ENCODE data around the gene HELZ.
"Not testable (repeated sequence)": the region's sequence is repeated elsewhere in the genome, so short reads cannot be mapped to it uniquely, and the experiment has no call there.

The HELZ gene

DNA sequence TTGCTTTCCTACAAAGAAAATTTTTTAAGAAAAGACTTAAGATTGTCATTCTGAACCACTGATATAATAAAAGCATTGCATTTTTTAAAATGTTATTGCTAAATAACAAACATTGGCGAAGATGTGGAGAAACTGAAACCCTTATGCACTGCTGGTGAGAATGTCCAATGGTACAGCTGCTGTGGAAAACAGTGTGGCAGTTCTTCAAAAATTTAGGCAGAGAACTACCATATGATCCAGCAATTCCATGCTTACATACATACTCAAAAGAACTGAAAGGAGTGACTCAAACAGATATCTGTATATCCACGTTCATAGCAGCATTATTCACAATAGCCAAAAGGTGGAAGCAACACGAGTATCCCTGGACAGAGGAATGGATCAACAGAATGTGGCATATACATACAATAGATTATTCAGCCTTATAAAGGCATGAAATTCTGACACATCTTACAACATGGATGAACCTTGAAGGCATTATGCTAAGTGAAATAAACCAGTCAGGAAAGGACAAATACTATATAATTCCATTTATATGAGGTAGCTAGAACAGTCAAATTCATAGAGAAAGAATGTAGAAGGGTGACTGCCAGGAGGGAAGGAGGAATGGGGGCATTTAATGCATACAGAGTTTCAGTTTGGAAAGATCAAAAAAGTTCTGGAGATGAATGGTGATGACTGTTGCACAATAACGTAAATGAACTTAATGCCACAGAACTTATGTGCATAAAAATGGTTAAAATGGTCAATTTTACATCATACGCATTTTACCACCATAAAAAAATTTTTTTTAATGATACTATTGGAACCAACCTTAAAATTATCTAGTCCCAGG lies 108.6 kb downstream of the HELZ start:
- FAIRE-seq (no peak), DNase-seq (ENCODE audit: insufficient read length) (no peak)
- TF ChIP-seq TAF1 (IDR thresholded peaks at IDR 0.05; ENCODE audit: borderline replicate concordance, low read depth, low read length) (no peak), POLR2AphosphoS5 (IDR thresholded peaks at IDR 0.05; ENCODE audit: low read depth, low read length) (no peak), POLR2A (IDR thresholded peaks at IDR 0.05; ENCODE audit: low read depth, low read length) (no peak)

GRCh38 chr17:67133161-67133560 lies 111.8 kb downstream of the HELZ start:
- TF ChIP-seq TAF1 (IDR thresholded peaks at IDR 0.05; ENCODE audit: borderline replicate concordance, low read depth, low read length) (no peak), POLR2AphosphoS5 (IDR thresholded peaks at IDR 0.05; ENCODE audit: low read depth, low read length) (no peak), POLR2A (IDR thresholded peaks at IDR 0.05; ENCODE audit: low read depth, low read length) (no peak)
- DNase-seq (ENCODE audit: insufficient read length): no peak
- FAIRE-seq: no peak

- FAIRE-seq (no peak), DNase-seq (ENCODE audit: insufficient read length) (no peak)
- no peak for TF ChIP-seq TAF1 (IDR thresholded peaks at IDR 0.05; ENCODE audit: borderline replicate concordance, low read depth, low read length)
- TF ChIP-seq POLR2A (IDR thresholded peaks at IDR 0.05; ENCODE audit: low read depth, low read length): no peak
- TF ChIP-seq POLR2AphosphoS5 (IDR thresholded peaks at IDR 0.05; ENCODE audit: low read depth, low read length): no peak
These were observed 112.6 kb downstream of the HELZ start for GRCh38 chr17:67132366-67132765.

GRCh38 chr17:67130768-67131167 lies 114.2 kb downstream of the HELZ start:
- TF ChIP-seq TAF1 (IDR thresholded peaks at IDR 0.05; ENCODE audit: borderline replicate concordance, low read depth, low read length) (no peak), POLR2A (IDR thresholded peaks at IDR 0.05; ENCODE audit: low read depth, low read length) (no peak), POLR2AphosphoS5 (IDR thresholded peaks at IDR 0.05; ENCODE audit: low read depth, low read length) (no peak)
- DNase-seq (ENCODE audit: insufficient read length): no peak
- FAIRE-seq: no peak

- no peak for DNase-seq (ENCODE audit: insufficient read length)
- no peak for TF ChIP-seq POLR2AphosphoS5 (IDR thresholded peaks at IDR 0.05; ENCODE audit: low read depth, low read length)
- no peak for TF ChIP-seq POLR2A (IDR thresholded peaks at IDR 0.05; ENCODE audit: low read depth, low read length)
- TF ChIP-seq TAF1 (IDR thresholded peaks at IDR 0.05; ENCODE audit: borderline replicate concordance, low read depth, low read length): no peak
- FAIRE-seq: no peak
These were observed 115.7 kb downstream of the HELZ start for GRCh38 chr17:67129283-67129682.

- TF ChIP-seq POLR2A (IDR thresholded peaks at IDR 0.05; ENCODE audit: low read depth, low read length) (no peak), TAF1 (IDR thresholded peaks at IDR 0.05; ENCODE audit: borderline replicate concordance, low read depth, low read length) (no peak), POLR2AphosphoS5 (IDR thresholded peaks at IDR 0.05; ENCODE audit: low read depth, low read length) (no peak)
- FAIRE-seq: no peak
- DNase-seq (ENCODE audit: insufficient read length): no peak
These were observed 116.3 kb downstream of the HELZ start for GRCh38 chr17:67128700-67129099.

DNA sequence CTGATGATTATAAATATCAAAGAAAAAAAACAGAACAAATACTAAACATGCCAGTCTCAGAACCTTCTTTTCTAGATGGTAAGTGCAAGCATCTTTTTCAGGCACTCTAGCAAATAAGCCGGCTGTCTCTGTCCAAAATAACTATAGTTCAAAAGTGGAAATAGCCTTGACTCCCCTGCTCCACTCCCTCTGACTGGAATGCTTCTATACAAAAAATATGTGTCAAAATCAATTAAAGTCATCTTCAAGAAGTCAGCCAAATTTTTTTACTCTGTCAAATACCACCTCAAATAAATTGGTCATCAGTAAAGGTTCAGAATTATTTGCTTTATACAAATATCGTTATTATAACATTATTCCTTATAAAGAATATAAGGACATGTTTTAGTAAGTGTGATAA lies 117.1 kb downstream of the HELZ start:
- FAIRE-seq: no peak
- TF ChIP-seq POLR2A (IDR thresholded peaks at IDR 0.05; ENCODE audit: low read depth, low read length) (no peak), TAF1 (IDR thresholded peaks at IDR 0.05; ENCODE audit: borderline replicate concordance, low read depth, low read length) (no peak), POLR2AphosphoS5 (IDR thresholded peaks at IDR 0.05; ENCODE audit: low read depth, low read length) (no peak)
- DNase-seq (ENCODE audit: insufficient read length): no peak

DNA sequence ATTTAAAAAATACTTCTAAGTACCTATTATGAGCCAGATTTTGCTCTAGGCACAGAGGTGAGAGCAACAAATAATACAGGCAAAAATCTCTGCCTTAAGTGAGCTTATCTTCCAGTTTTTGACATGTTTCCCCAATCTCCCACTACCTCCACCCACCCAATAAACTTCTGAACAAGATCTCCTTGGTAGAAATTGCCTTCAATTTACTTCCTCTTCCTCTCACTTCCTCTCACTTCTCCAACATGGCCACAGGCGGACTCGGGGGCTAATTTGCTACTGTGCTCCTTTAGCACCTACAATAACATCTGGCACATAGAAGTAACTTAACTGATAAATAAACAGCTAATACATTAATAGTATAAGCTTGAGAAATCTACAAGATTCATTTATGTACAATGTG lies 118.0 kb downstream of the HELZ start:
- no peak for TF ChIP-seq TAF1 (IDR thresholded peaks at IDR 0.05; ENCODE audit: borderline replicate concordance, low read depth, low read length)
- TF ChIP-seq POLR2AphosphoS5 (IDR thresholded peaks at IDR 0.05; ENCODE audit: low read depth, low read length): no peak
- no peak for TF ChIP-seq POLR2A (IDR thresholded peaks at IDR 0.05; ENCODE audit: low read depth, low read length)
- FAIRE-seq (no peak), DNase-seq (ENCODE audit: insufficient read length) (no peak)

- FAIRE-seq; DNase-seq (ENCODE audit: insufficient read length): not testable (repeated sequence)
These were observed 118.5 kb downstream of the HELZ start for GRCh38 chr17:67126543-67126942.

GRCh38 chr17:67125924-67126323 lies 119.1 kb downstream of the HELZ start:
- DNase-seq (ENCODE audit: insufficient read length) (no peak), FAIRE-seq (no peak)
- TF ChIP-seq TAF1 (IDR thresholded peaks at IDR 0.05; ENCODE audit: borderline replicate concordance, low read depth, low read length) (no peak), POLR2A (IDR thresholded peaks at IDR 0.05; ENCODE audit: low read depth, low read length) (no peak), POLR2AphosphoS5 (IDR thresholded peaks at IDR 0.05; ENCODE audit: low read depth, low read length) (no peak)

DNA sequence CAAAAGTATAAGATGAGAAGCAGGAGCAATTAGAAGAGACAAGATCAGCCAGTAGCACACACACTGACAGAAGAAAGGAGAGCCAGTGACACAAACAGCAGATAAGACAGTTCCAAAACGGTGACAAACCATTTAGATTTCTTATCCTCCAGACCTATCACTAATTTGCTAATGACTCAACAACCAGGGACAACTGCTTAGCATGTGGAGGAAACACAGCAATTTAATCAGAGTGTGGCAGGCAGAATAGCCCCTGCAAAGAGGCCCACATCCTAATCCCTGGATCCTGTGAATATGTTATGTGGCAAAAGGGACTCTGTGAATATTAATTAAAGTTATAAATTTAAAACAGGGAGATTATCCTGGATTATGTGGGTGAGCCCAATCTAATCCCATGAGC lies 119.6 kb downstream of the HELZ start:
- TF ChIP-seq POLR2A (IDR thresholded peaks at IDR 0.05; ENCODE audit: low read depth, low read length) (no peak), TAF1 (IDR thresholded peaks at IDR 0.05; ENCODE audit: borderline replicate concordance, low read depth, low read length) (no peak), POLR2AphosphoS5 (IDR thresholded peaks at IDR 0.05; ENCODE audit: low read depth, low read length) (no peak)
- FAIRE-seq: no peak
- DNase-seq (ENCODE audit: insufficient read length): no peak

DNA sequence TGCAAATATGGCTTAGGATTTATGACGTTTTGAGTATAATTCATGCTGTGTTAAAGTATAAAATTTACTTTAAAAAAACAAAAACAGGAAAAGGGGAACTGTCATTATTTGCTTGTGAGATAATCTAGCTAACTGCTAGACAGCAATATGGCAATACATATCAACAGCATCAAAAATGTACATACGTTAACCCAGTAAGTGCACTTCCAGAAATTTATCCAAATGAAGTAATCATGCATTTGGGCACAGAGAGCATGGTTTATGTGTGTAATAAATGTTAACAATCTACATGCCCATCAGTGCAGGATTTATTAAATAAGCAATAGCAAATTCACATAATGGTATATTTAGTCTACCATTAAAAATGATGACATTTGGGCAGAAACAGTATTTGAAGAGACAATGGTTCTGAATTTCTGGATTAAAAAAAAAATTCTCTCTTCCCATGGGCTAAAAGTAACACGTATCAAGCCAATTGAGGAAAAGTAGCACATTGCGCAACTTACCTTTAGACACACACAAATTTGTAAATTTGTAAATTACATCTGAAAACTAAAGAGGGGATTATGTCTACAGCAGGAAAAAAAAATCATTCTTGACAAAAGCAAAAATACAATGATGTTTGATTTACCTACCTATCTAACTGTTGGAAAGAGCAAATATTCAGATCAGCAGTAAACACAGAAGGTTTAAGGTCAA lies 120.4 kb downstream of the HELZ start:
- FAIRE-seq (no peak), DNase-seq (ENCODE audit: insufficient read length) (no peak)
- TF ChIP-seq TAF1 (IDR thresholded peaks at IDR 0.05; ENCODE audit: borderline replicate concordance, low read depth, low read length) (no peak), POLR2A (IDR thresholded peaks at IDR 0.05; ENCODE audit: low read depth, low read length) (no peak), POLR2AphosphoS5 (IDR thresholded peaks at IDR 0.05; ENCODE audit: low read depth, low read length) (no peak)

All from GM12892 (cell line).